ENCODE data around the gene C10orf120. TPM values are rescaled to one million over a fixed set of nuclear protein-coding genes. Genes with fewer than 3 reads are reported as not detected.

Gene C10orf120
- polyA plus RNA-seq, 2 of the 4 experiments (the other 2 are of a cell fraction): not detected

- CTCF ChIA-PET: interaction anchor here (1.5 kb wide), 2 partner anchors 61 to 411 kb away, joined by 4 to 9 read pairs; no protein-coding TSS in a partner anchor
- WGBS (ENCODE audit: missing lambda C conversion rate): 21% methylated on average over 4 of the region's 4 CpGs
- H3K4me2 ChIP-seq: no peak overlapping the region
- TF ChIP-seq EHMT2 (IDR thresholded peaks at IDR 0.05; ENCODE audit: low read depth): no peak
- no peak for TF ChIP-seq KDM1A (IDR thresholded peaks at IDR 0.05; ENCODE audit: low read depth)
- TF ChIP-seq NPAS2 (CRISPR knock-in tag; IDR thresholded peaks at IDR 0.05; ENCODE audit: borderline replicate concordance): no peak
- TF ChIP-seq CEBPB (IDR thresholded peaks at IDR 0.05): no peak
- TF ChIP-seq EHF (CRISPR knock-in tag; IDR thresholded peaks at IDR 0.05): no peak
- TF ChIP-seq ATOH8 (CRISPR knock-in tag; IDR thresholded peaks at IDR 0.05; ENCODE audit: low read depth): no peak
- no peak for TF ChIP-seq MAX (IDR thresholded peaks at IDR 0.05)
- no peak for TF ChIP-seq RARB (CRISPR knock-in tag; IDR thresholded peaks at IDR 0.05)
- TF ChIP-seq USF2 (IDR thresholded peaks at IDR 0.05): no peak
- TF ChIP-seq JUNB (IDR thresholded peaks at IDR 0.05): no peak
- no peak for TF ChIP-seq FOSB (CRISPR knock-in tag; IDR thresholded peaks at IDR 0.05)
- TF ChIP-seq REST (IDR thresholded peaks at IDR 0.05): no peak
- no peak for TF ChIP-seq HES2 (IDR thresholded peaks at IDR 0.05)
- TF ChIP-seq FOXS1 (CRISPR knock-in tag; IDR thresholded peaks at IDR 0.05): no peak
- TF ChIP-seq E2F6 (IDR thresholded peaks at IDR 0.05; ENCODE audit: borderline replicate concordance, low read depth): no peak
- TF ChIP-seq POLR2A (IDR thresholded peaks at IDR 0.05; ENCODE audit: low read length): no peak
- no peak overlapping the region for H3K4me3 ChIP-seq
- H3K27ac ChIP-seq: no peak overlapping the region
- FAIRE-seq: no peak
- POLR2A ChIA-PET: no interaction called here
- H3K9me3 ChIP-seq: no peaks in the 10 kb centered on the region
- no peaks in the 10 kb centered on the region for H3K4me1 ChIP-seq
- no peak for ATAC-seq
- no peak for DNase-seq (ENCODE audit: low read depth in 1 of 2, low spot score in 1 of 2)
Observed at GRCh38 chr10:122709971-122710370, 10.3 kb upstream of the C10orf120 start.

GRCh38 chr10:122707535-122707934 lies 7.9 kb upstream of the C10orf120 start:
- Histone ChIP-seq H3K4me1 (no peaks in the 10 kb centered on the region), H3K9me3 (no peaks in the 10 kb centered on the region), H3K27ac (no peak overlapping the region), H3K4me3 (no peak overlapping the region), H3K4me2 (no peak overlapping the region)
- CTCF ChIA-PET: interaction anchor here (2.3 kb wide), 1 partner anchor 142 kb away, joined by 7 read pairs; no protein-coding TSS in a partner anchor
- WGBS (ENCODE audit: missing lambda C conversion rate): 36% methylated on average over 9 of the region's 9 CpGs
- ATAC-seq (no peak), FAIRE-seq (no peak), DNase-seq (ENCODE audit: low read depth in 1 of 2, low spot score in 1 of 2) (no peak)
- no peak for TF ChIP-seq E2F6 (IDR thresholded peaks at IDR 0.05; ENCODE audit: borderline replicate concordance, low read depth)
- no peak for TF ChIP-seq PBX3 (IDR thresholded peaks at IDR 0.05)
- no peak for TF ChIP-seq FOSB (CRISPR knock-in tag; IDR thresholded peaks at IDR 0.05)
- no peak for TF ChIP-seq RCOR1 (IDR thresholded peaks at IDR 0.05; ENCODE audit: low read depth, low read length)
- no peak for TF ChIP-seq ESRRA (IDR thresholded peaks at IDR 0.05; ENCODE audit: borderline replicate concordance, low read length)
- POLR2A ChIA-PET: no interaction called here

Measured in A549 (cell line).